ENCODE measurements around the gene CRTAC1.

DNA sequence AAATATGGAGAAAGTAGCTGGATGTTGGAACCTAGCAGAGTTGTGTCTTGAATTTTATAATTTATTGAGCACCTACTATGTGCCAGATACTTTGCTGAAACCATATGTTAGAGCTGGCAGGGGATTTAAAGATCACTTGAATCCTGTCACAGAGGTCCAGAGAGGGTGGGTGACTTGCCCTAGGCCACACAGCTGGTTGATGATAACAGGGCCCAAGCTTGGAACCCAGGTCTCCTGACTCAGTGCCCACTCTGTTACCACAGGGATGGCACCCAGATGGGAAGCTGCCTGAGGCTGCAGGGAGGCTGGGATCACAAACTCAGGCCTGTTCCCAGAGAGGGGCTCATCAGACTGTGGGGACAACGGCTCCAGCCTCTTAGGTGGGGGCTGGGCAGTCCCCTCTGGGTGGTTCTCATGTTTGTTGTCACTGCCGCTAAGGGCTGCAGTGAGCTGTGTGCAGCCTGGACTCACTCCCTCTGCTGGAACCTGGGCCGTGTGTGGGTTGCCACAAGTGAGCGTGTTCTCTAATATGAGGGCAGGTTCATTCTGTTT is 162.2 kb downstream of the CRTAC1 start:
- TF ChIP-seq POLR2AphosphoS5 (IDR thresholded peaks at IDR 0.05; ENCODE audit: low read depth, low read length) (no peak), POLR2A (IDR thresholded peaks at IDR 0.05; ENCODE audit: low read depth, low read length) (no peak), TAF1 (IDR thresholded peaks at IDR 0.05; ENCODE audit: low read depth, low read length) (no peak), PAX5 (IDR thresholded peaks at IDR 0.05; ENCODE audit: insufficient read depth, low read length, severe bottlenecking) (no peak)

Measured in GM12891 (cell line).